Thoracic aorta (tissue), 2 donors: ENCODE results near the gene SLC6A12. TPM values are rescaled to one million over a fixed set of nuclear protein-coding genes. Genes with fewer than 3 reads are reported as not detected.

Source experiments
- ATAC-seq: fragments of 150-250 bp; one replicate; pipeline ENCODE4 v1.8.0; 2017; ENCODE audit warnings: low read depth; ENCODE audit not compliant: insufficient number of reproducible peaks, low FRiP score
- DNase-seq: peaks from one replicate; pipeline ENCODE4 v3.0.0-alpha.2; 2020; ENCODE audit warnings: low spot score
- H3K27ac ChIP-seq, 2 donors: fragments of 200-600 bp; sonication (generic); 1 replicate in 1 of 2; 2 replicates in 1 of 2; pipeline ENCODE4 v1.5.1; 2016; ENCODE audit warnings: mild to moderate bottlenecking in 2 of 2, moderate library complexity in 2 of 2
- H3K27me3 ChIP-seq: fragments of 200-600 bp; sonication (generic); replicated peaks from 2 replicates; pipeline ENCODE4 v1.6.0; 2016; ENCODE audit warnings: mild to moderate bottlenecking; ENCODE audit not compliant: insufficient read depth
- H3K36me3 ChIP-seq: fragments of 200-600 bp; sonication (generic); one replicate; pipeline ENCODE4 v1.5.1; 2016
- H3K4me1 ChIP-seq, 2 donors: fragments of 200-600 bp; sonication (generic); 1 replicate in 1 of 2; 2 replicates in 1 of 2; pipeline versions ENCODE4 v1.5.1 to v1.6.0; 2016; ENCODE audit warnings: low read depth in 2 of 2, mild to moderate bottlenecking in 1 of 2; ENCODE audit not compliant: control insufficient read depth in 1 of 2
- H3K4me3 ChIP-seq: fragments of 200-600 bp; sonication (generic); 2 replicates; pipeline ENCODE4 v1.5.1; 2016; ENCODE audit warnings: mild to moderate bottlenecking
- H3K9me3 ChIP-seq: fragments of 200-600 bp; sonication (generic); 2 replicates; pipeline ENCODE4 v1.5.1; 2016
- CTCF ChIP-seq: fragments of 200-600 bp; sonication (generic); IDR thresholded peaks from one replicate; pipeline ENCODE4 v1.5.1; 2019; ENCODE audit warnings: antibody characterized with exemption
- total RNA-seq, 2 donors: library from RNA; depleted of rRNA; stranded (reverse); fragments of >200 nt; gene quantifications; one replicate each; pipeline versions ENCODE4 v1.1.0 to v1.2.3, GENCODE V29; 2016

SLC6A12 gene
- total RNA-seq, 2 donors from 2014 or later: 1.2 to 1.8 TPM

GRCh38 chr12:241266-241665 is 27.3 kb upstream of the SLC6A12 start:
- TF ChIP-seq CTCF: no peak
- peaks cover 2% of the 10 kb centered on the region for H3K9me3 ChIP-seq

GRCh38 chr12:240566-240965 is 26.6 kb upstream of the SLC6A12 start:
- Histone ChIP-seq H3K27ac (no peak overlapping the region), H3K27me3 (no peaks in the 10 kb centered on the region), H3K36me3 (no peaks in the 10 kb centered on the region), H3K4me3 (no peak overlapping the region), H3K9me3 (peaks cover 2% of the 10 kb centered on the region), H3K4me1 (no peaks in the 10 kb centered on the region)
- ATAC-seq (no peak), DNase-seq (no peak)
- no peak for TF ChIP-seq CTCF

More at GRCh38 chr12:241266-241665, 27.3 kb upstream of the SLC6A12 start:
- Histone ChIP-seq H3K27me3 (no peaks in the 10 kb centered on the region), H3K4me1 (no peaks in the 10 kb centered on the region), H3K27ac (no peak overlapping the region), H3K36me3 (no peaks in the 10 kb centered on the region), H3K4me3 (no peak overlapping the region)
- DNase-seq (no peak), ATAC-seq (no peak)

GRCh38 chr12:238736-239398 is 24.9 kb upstream of the SLC6A12 start:
- DNase-seq (no peak), ATAC-seq (no peak)
- TF ChIP-seq CTCF: no peak
- Histone ChIP-seq H3K36me3 (no peaks in the 10 kb centered on the region), H3K4me1 (no peaks in the 10 kb centered on the region), H3K4me3 (no peak overlapping the region), H3K27me3 (no peaks in the 10 kb centered on the region), H3K9me3 (peaks cover 7% of the 10 kb centered on the region), H3K27ac (no peak overlapping the region)

GRCh38 chr12:238116-238515 is 24.2 kb upstream of the SLC6A12 start:
- no peak overlapping the region for H3K4me3 ChIP-seq
- H3K27me3 ChIP-seq: no peaks in the 10 kb centered on the region
- no peak overlapping the region for H3K27ac ChIP-seq
- no peaks in the 10 kb centered on the region for H3K36me3 ChIP-seq
- no peak for TF ChIP-seq CTCF
- DNase-seq: no peak
- H3K9me3 ChIP-seq: peaks cover 7% of the 10 kb centered on the region
- no peaks in the 10 kb centered on the region for H3K4me1 ChIP-seq
- ATAC-seq: no peak

GRCh38 chr12:237026-237815 is 23.3 kb upstream of the SLC6A12 start:
- DNase-seq: no peak
- Histone ChIP-seq H3K36me3 (no peaks in the 10 kb centered on the region), H3K4me3 (no peak overlapping the region), H3K27ac (no peak overlapping the region), H3K27me3 (no peaks in the 10 kb centered on the region), H3K4me1 (no peaks in the 10 kb centered on the region), H3K9me3 (peaks cover 7% of the 10 kb centered on the region)
- no peak for ATAC-seq
- no peak for TF ChIP-seq CTCF
